Motor neuron (in vitro differentiated cells): ENCODE measurements around the gene GUCD1. TPM values are rescaled to one million over a fixed set of nuclear protein-coding genes. Genes with fewer than 3 reads are reported as not detected.

Source experiments
- ATAC-seq, 8 experiments: fragments of 200-7000 bp; cut with Tn5 transposase; replicated peaks in 6 of 8; 2 replicates each; pipeline ENCODE4 v1.8.0; 2021; ENCODE audit warnings: mild to moderate bottlenecking in 8 of 8, moderate library complexity in 8 of 8
- H3K27ac ChIP-seq, 2 donors: fragments of 250-450 bp; sonication (Bioruptor Pico); 2 replicates each; pipeline ENCODE4 v1.9.0; 2021; ENCODE audit warnings: antibody characterized with exemption in 2 of 2, mild to moderate bottlenecking in 2 of 2, moderate library complexity in 1 of 2
- H3K4me1 ChIP-seq, 2 donors: fragments of 250-450 bp; sonication (Bioruptor Pico); replicated peaks in 1 of 2; 2 replicates each; pipeline ENCODE4 v1.6.1; 2021; ENCODE audit warnings: antibody characterized with exemption in 2 of 2, mild to moderate bottlenecking in 2 of 2, moderate library complexity in 1 of 2
- H3K4me3 ChIP-seq, 5 donors: fragments of 250-450 bp; sonication (Bioruptor Pico); 2 replicates each; pipeline ENCODE4 v1.9.0; 2021; ENCODE audit warnings: antibody characterized with exemption in 5 of 5, mild to moderate bottlenecking in 5 of 5, moderate library complexity in 4 of 5
- WGBS, 10 experiments: fragments of 450-650 bp; shearing (Covaris generic); methylation state at CpG; one replicate each; pipeline ENCODE4 v1.0.0; 2022; 5-methylcytosine and 5-hydroxymethylcytosine counted together
- in situ Hi-C, 9 experiments: fragments of 400-800 bp; cut with MboI; loops; one replicate each; pipeline ENCODE4 v1.15.0; 2021; ENCODE audit warnings: low sequenced_read_pairs in 9 of 9, low pct_unique_long_range_greater_than_20kb in 2 of 9; ENCODE audit not compliant: unreplicated experiment in 9 of 9
- total RNA-seq, 8 experiments: library from RNA; unstranded; fragments of 300-600 nt; gene quantifications; 2 replicates each; pipeline versions ENCODE4 v1.2.3 to v1.2.4, GENCODE V29; 2022

Gene GUCD1
- total RNA-seq, 8 experiments from 2014 or later: 24.1 to 96.2 (median 43.5) TPM

GRCh38 chr22:24500277-24500820 is 54.6 kb downstream of the GUCD1 start:
- Histone ChIP-seq H3K4me1 (peaks cover 14 to 21% of the 10 kb centered on the region in 2 donors), H3K4me3 (no peak overlapping the region), H3K27ac (no peak overlapping the region)
- in situ Hi-C loops: loop anchor here in 1 of 9 experiments (25.0 kb wide), 1 partner anchor 188 kb away; no protein-coding TSS in a partner anchor
- WGBS, 10 experiments: 50 to 81% (median 67%) methylated on average over 4 to 9 of the region's 16 CpGs; no CpG with 5 or more reads in 4 of the 10 experiments
- peak in 6 of 8 experiments; percentile 30 to 76 (median 42) for ATAC-seq

- WGBS, 10 experiments: 60 to 100% (median 90%) methylated on average over 1 to 8 of the region's 10 CpGs; no CpG with 5 or more reads in 3 of the 10 experiments
- in situ Hi-C loops: loop anchor here in 1 of 9 experiments (25.0 kb wide), 1 partner anchor 187 kb away; no protein-coding TSS in a partner anchor
Observed at GRCh38 chr22:24499706-24500276, 55.1 kb downstream of the GUCD1 start.

GRCh38 chr22:24498824-24499223 is 56.1 kb downstream of the GUCD1 start:
- ATAC-seq: peak in 6 of 8 experiments; percentile 16 to 87 (median 62)
- in situ Hi-C loops: no loop called here
- Histone ChIP-seq H3K4me1 (peaks cover 14 to 21% of the 10 kb centered on the region in 2 donors), H3K4me3 (no peak overlapping the region), H3K27ac (no peak overlapping the region)
- 58 to 89% (median 78%) methylated on average over 1 to 7 of the region's 11 CpGs; no CpG with 5 or more reads in 5 of the 10 experiments for WGBS, 10 experiments

More at GRCh38 chr22:24499706-24500276, 55.1 kb downstream of the GUCD1 start:
- H3K27ac ChIP-seq: no peak overlapping the region
- ATAC-seq: no peak
- H3K4me1 ChIP-seq: peaks cover 14 to 21% of the 10 kb centered on the region in 2 donors
- no peak overlapping the region for H3K4me3 ChIP-seq

- no peak overlapping the region for H3K27ac ChIP-seq
- no peak for ATAC-seq
- no peak overlapping the region for H3K4me3 ChIP-seq
- in situ Hi-C loops: no loop called here
- 17 to 100% (median 100%) methylated on average over 1 of the region's 2 CpGs; no CpG with 5 or more reads in 6 of the 10 experiments for WGBS, 10 experiments
- H3K4me1 ChIP-seq: peaks cover 14 to 21% of the 10 kb centered on the region in 2 donors
Observed at GRCh38 chr22:24497841-24498258, 57.1 kb downstream of the GUCD1 start.

GRCh38 chr22:24496661-24497060 is 58.3 kb downstream of the GUCD1 start:
- Histone ChIP-seq H3K4me3 (no peak overlapping the region), H3K27ac (no peak overlapping the region), H3K4me1 (peaks cover 14 to 21% of the 10 kb centered on the region in 2 donors)
- in situ Hi-C loops: no loop called here
- no peak for ATAC-seq
- 80 to 100% (median 81%) methylated on average over 1 to 2 of the region's 2 CpGs; no CpG with 5 or more reads in 7 of the 10 experiments for WGBS, 10 experiments

- peaks cover 11 to 20% of the 10 kb centered on the region in 2 donors for H3K4me1 ChIP-seq
- H3K4me3 ChIP-seq: no peak overlapping the region
- in situ Hi-C loops: no loop called here
- 50% methylated on average over 1 of the region's 5 CpGs; no CpG with 5 or more reads in 9 of the 10 experiments for WGBS, 10 experiments
- no peak for ATAC-seq
- H3K27ac ChIP-seq: no peak overlapping the region
Observed at GRCh38 chr22:24496234-24496633, 58.7 kb downstream of the GUCD1 start.

- no peak for ATAC-seq
- 95 to 100% methylated on average over 2 to 4 of the region's 17 CpGs; no CpG with 5 or more reads in 8 of the 10 experiments for WGBS, 10 experiments
- Histone ChIP-seq H3K4me1 (peaks cover 2 to 11% of the 10 kb centered on the region in 2 donors), H3K27ac (no peak overlapping the region), H3K4me3 (no peak overlapping the region)
- in situ Hi-C loops: no loop called here
Observed at GRCh38 chr22:24495365-24495675, 59.6 kb downstream of the GUCD1 start.

GRCh38 chr22:24494528-24495364 is 60.2 kb downstream of the GUCD1 start, which contains the start of gene UPB1:
TSS of gene UPB1 (plus strand) at chr22:24495332. CDS start at chr22:24495404, 72 bp downstream.
- ATAC-seq: peak in 1 of 8 experiments; percentile 22
- H3K27ac ChIP-seq: no peak within 1 kb of the TSS
- no peak within 1 kb of the TSS for H3K4me3 ChIP-seq
- WGBS, 10 experiments: 0 to 100% (median 84%) methylated on average over 1 to 16 of the region's 76 CpGs; no CpG with 5 or more reads in 4 of the 10 experiments
- in situ Hi-C loops: no loop called here
- peaks cover 0 to 5% of the 10 kb centered on the region in 2 donors for H3K4me1 ChIP-seq

- 20 to 65% (median 43%) methylated on average over 1 to 8 of the region's 21 CpGs; no CpG with 5 or more reads in 3 of the 10 experiments for WGBS, 10 experiments
- peaks cover 0 to 5% of the 10 kb centered on the region in 2 donors for H3K4me1 ChIP-seq
- in situ Hi-C loops: no loop called here
- no peak overlapping the region for H3K4me3 ChIP-seq
- no peak overlapping the region for H3K27ac ChIP-seq
- no peak for ATAC-seq
Observed at GRCh38 chr22:24494167-24494527, 60.8 kb downstream of the GUCD1 start.

GRCh38 chr22:24492391-24492790 is 62.5 kb downstream of the GUCD1 start:
- Histone ChIP-seq H3K4me1 (no peaks in the 10 kb centered on the region), H3K4me3 (no peak overlapping the region), H3K27ac (no peak overlapping the region)
- 84 to 100% (median 90%) methylated on average over 1 to 3 of the region's 3 CpGs; no CpG with 5 or more reads in 5 of the 10 experiments for WGBS, 10 experiments
- in situ Hi-C loops: no loop called here
- ATAC-seq: no peak
